GM15510 (cell line): ENCODE results near the gene PPP2R2B.

Source experiments
- POLR2A ChIP-seq: IDR thresholded peaks from 3 replicates; pipeline ENCODE4 v1.6.1; 2011; ENCODE audit warnings: borderline replicate concordance; ENCODE audit not compliant: insufficient read length; ENCODE audit errors: extremely low read depth

Gene PPP2R2B

DNA sequence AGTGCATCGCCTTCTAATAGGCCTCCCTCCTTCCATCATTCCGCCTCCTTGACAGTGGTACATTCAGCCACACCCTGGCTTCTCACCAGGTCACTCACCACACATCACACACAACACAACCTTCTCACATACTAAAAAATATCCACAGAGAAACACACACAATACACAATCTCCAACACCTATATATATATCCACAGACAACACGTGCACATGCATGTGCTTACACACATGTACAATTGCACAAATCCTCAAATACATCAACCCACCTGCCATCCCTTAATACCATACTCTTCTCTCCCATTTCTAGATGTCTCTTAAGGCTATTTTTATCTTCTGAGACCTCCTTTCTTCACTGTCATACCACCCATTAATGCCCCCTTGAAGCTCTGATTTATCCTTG is 57.6 kb downstream of the PPP2R2B start:
- TF ChIP-seq POLR2A: no peak

DNA sequence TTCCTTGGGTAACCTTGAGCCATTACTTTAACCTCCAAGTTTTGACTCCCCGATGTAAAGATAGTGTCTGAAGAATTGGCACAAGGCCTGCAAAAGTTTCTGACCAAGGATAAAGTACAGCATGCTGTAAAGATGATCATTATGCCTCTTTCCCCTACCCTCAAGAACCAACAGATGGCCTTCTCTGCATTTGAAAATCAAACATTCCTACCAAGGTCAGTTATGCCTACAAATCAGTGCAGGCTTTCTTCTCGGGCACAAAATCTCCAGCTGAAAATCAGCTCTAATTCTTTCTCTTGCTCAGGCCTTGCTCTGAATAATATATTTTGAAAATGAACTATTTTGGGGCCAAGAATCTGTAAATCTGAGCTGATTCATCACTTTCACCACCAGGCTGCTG is 59.7 kb downstream of the PPP2R2B start:
- no peak for TF ChIP-seq POLR2A

DNA sequence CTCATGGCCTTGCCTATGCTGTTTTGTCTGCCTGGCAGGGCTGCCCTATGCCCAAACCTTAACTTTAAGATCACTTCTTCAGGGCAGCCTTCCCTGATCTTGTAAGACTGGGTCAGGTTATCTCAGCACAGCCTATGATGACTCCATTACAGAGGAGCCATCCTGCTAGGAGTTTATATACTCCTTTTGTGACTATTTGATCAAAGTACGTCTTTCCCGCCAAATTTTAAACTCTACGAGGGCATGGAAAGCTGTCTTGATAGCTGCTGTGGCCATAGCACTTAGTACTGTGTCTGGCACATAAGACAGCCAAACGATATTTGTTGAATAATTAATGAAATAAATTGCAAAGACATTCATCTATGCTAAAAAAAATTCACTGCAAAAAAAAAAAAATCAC is 60.6 kb downstream of the PPP2R2B start:
- TF ChIP-seq POLR2A: no peak

DNA sequence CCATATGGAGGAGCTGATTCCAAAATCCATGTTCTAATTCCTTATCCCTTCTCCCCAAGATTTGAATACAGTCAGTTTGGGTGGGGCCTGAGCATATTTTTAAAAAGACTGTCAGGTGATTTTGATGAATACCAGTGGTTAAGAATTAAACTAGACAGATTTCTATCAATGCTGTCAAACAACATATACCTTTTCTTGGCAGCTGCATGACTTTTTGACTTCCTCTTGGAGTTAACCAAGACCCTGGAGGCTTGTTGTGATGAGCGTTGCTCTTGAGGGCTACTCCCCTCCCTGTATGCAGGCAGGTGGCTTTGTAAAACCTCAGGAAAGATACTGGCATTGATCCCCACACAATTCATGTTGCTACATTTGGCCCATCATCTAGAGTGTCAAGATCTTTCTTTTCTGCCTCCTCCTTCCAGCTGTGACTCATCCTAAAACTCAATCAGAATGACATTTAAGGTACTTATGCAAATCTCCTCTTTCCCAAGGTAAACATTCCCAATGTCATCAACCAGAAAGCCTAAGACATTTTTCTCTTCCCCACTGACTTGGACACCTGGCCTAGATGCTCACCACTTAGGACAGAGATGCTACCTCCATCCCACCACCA is 61.7 kb downstream of the PPP2R2B start:
- TF ChIP-seq POLR2A: no peak

DNA sequence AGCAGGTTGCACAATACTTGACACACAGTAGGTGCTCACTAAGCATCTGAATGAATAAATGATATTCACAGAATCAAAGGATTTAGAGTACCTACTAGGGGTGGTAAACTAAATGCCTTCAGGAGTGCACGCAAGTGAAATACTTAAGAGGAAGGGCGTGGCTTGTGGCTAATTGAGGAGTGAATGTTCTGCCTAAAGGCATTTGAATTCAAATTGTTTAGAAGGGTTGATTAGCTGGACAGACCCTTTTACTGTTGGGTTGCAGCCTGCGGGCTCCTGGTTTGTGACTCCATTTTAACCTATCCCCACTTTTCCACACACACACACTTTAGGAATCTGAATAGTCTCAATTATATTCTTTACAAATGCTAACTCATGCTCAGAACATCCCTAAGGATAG is 63.1 kb downstream of the PPP2R2B start:
- no peak for TF ChIP-seq POLR2A

DNA sequence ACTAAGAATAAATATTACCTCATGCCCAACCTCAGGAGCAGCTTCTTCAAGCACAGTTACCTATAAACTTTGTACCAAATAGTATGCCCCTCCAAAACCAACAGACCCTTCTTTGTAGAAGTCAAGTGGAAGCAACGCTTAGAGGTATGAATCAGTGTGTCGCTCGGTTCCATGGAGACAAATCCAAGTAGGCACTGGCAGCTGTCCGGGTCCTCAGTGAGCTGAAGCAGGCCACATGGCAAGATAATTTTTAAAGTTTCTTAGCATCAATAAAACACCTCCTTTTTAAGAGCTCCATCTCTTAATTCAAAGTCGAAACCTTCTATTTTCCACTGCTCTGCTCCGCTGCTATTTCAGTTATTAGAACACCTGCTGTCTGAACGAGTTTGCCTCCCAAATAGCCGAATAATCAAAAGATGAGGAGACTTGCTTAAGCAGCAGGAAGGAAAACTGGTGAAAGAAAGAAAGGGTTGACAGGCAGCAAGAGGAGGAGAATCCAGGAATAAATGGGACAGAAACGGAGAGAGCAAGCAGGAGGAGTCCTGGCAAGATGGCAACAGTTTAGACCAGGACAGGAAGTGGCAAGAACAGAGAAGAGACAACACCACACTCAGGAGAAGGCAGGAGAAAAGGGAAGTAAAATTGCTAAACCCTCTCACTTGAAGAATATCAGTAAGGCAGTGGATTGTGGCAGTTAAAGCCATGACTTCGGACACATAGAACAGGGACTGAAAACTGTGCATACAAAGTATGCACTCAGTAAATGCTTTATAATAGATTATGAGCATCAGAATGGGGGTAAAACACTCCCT is 65.0 kb downstream of the PPP2R2B start:
- no peak for TF ChIP-seq POLR2A

DNA sequence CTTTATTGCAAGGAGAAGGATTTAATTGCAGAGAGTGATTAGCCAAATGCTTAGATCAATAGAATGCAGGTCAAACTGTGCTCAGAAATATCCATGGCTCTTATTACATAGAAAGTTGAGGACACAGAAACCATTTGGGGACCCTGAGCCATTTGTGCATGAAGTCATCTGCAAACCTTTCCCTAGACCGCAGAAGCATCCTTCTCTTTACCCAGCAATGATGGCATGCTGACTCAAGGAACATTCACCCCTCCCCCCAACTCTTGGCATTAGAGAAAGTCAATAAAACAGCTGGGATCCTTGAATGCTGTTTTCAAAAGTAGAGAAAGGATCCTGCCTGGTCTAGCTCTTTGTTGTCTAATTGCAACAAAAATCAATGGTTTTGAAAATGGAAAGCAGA is 73.5 kb downstream of the PPP2R2B start:
- no peak for TF ChIP-seq POLR2A

DNA sequence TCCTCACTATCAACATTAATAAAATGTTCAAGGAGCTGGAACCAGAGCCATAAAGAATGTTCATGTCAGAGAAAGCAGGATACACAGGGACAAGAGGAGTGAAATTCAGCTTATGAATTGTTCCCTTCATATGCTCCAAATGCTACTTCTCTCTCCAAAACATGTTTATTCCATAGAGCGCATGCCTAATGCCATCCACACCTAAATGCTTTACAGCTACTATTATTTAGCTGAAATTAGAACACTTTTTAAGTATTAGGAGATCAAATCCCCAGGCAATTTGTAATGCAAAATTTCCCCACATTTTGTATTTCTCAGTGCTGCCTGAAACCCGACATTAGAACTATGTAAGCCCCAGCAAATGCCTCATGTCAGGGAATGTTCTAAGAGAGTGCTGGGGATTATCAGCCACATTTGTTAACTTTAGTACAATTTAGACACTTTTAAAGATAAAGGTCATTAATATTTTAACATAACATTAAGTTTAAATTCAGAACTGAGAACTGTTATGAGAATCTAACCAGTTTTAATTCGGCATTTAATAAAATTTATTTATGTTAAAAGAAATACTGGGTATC is 75.5 kb downstream of the PPP2R2B start:
- TF ChIP-seq POLR2A: no peak

DNA sequence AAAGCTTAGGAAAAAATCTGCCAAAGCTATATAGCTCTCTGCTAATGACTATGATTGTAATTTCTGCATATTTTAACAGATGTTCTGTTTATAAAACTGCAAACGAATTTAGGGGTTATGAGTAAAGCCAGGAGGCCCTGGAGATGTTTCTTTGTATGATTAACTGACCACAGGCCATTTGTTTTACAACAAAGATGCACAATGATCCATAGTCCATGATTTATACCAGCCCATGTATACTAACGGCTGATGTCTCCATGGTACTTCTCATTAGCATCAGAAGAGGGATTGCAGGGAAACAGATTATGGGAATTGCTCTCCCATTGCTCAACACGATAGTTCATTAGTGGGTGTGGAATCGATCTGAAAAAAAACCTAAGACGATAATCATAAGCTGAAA is 78.9 kb downstream of the PPP2R2B start:
- no peak for TF ChIP-seq POLR2A

DNA sequence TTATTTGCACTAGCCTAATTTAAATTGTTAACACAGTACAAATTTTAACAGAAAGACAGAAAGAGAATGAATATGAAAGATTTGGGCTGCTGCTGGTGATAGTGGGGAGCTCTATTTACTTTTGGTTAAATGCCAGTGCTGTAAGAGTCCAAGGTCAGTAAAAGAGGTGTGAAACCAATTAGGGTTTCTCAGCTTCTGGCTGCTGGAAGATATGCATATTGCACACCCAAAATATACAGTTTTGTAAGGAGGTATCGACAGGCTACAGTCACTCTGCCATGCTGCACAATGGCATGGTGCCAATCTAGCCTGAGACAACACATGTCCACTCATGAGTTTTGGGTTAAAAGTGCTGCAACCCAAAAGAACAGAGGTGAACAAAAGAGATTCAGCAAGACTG is 79.3 kb downstream of the PPP2R2B start:
- TF ChIP-seq POLR2A: no peak

DNA sequence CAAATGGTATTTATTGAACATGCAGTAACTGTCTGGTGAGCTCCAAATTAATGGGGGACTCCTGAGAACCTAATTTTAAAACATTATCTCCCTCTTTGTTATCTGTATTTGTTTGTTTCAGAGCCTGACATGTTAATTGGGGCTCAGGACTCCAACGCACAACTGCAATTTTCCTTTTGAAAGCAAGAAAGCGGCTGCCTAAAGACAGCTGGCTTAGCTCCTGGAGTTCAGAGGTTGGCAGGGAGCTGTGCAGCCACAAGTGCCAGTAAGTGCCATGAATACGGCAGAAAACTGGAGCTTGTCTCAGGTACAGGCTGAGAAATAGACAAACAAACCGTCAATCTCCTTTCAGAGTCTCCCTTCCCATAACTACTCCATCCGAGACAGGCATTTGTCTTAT is 80.9 kb downstream of the PPP2R2B start:
- no peak for TF ChIP-seq POLR2A

DNA sequence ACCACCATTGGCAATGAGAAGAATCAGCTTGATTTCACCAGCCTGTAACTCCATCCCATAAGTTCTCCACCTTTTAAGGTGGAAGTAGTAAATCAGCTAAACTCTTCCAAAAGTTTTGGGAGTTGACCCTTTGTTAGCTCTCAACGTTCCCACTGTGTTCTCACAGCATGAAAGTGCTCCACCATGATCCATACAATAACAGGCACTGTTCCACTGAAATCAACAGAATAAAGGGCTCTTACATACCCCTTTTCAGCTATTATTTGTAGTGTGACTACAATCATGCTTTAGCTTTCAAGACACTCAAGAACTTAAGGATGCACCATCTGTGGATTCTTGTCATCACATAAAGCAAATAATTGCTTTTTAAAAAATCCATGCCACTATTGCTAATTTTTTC is 81.6 kb downstream of the PPP2R2B start:
- TF ChIP-seq POLR2A: no peak

DNA sequence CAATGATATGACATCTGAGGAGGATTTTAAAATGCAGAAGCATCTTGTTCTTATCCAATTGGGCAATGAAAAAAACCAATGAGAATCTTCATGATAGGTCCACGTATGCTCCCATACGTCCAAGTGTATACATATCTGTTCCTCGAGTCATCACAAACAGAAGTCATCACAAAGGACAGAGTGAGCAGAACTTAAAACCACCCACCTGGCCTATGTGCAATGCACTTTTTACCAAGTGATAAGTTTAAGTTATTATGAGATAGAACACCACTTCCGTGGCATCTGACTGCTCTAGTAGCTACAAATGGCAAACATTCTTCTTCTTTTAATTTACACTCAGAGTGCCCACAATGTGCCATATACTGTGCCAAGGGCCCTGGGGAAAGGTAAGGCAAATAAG is 82.4 kb downstream of the PPP2R2B start:
- TF ChIP-seq POLR2A: no peak

DNA sequence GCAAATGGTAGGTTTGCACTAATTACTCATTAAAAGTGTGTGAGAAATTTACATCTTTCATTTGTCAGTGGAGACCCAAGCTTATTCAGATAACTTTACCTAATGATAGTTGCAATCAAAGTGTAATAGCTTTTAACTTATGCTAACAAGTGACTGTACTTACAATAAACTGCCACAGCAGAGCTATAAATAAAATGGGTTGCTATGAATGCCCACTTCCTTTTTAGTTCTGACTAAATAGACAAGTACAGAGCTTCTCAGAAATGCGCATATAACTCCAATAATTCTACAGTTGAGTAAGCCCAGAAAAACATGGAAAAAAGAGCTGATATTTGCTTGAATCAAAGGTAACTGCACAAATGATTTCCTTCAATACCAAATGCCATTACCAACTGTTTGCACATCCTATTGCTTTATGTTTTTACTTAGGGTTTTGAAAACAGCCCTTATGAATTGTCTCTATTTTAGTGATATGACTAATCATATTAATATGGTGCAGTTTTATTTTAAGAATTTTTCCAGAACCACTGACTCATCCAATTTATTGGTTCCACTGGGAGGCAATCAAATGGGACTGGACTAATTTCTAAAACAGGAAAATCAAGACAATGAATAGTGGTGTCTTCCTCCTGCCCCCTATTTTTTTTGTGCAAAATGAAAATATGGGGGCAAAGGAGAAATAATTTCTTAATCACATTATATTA is 84.1 kb downstream of the PPP2R2B start:
- no peak for TF ChIP-seq POLR2A

DNA sequence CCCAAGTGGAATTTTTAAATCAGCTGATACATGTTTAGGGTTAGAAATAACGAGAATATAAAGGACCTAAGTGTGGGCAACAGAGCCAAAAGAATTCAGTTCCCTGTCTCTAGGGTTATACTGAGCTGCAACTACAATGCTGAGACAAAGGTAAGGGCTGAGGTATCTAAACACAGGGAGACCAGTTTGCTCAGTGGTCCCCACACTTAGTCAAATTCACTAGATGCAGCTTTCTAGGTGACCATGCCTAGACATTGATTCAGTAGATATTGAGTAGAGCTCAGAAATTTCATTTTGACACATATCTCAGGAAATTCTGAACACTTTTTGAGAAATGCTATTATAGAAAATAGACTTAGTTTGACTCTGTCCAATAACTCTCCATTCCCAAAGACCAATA is 84.8 kb downstream of the PPP2R2B start:
- no peak for TF ChIP-seq POLR2A
